GM21717 (cell line): Measurements from ENCODE around the gene TMEM272.

Experiments
- ATAC-seq: cut with Tn5 transposase; IDR thresholded peaks from one replicate; pipeline ENCODE4 v1.9.1; 2021; ENCODE audit warnings: mild to moderate bottlenecking, moderate library complexity; ENCODE audit not compliant: unreplicated experiment

The TMEM272 gene

GRCh38 chr13:51806566-51806965 lies 38.4 kb downstream of the TMEM272 start:
- no peak for ATAC-seq

- ATAC-seq: no peak
Measured at GRCh38 chr13:51805925-51806324, 39.1 kb downstream of the TMEM272 start.

- ATAC-seq: no peak
Measured at GRCh38 chr13:51805313-51805712, 39.7 kb downstream of the TMEM272 start.

- ATAC-seq: peak; percentile 12
Measured at GRCh38 chr13:51804295-51805172, 40.4 kb downstream of the TMEM272 start.

GRCh38 chr13:51803422-51804294 lies 41.3 kb downstream of the TMEM272 start, which contains the start of gene DHRS12:
TSS of gene DHRS12 (minus strand) at chr13:51804163. CDS start at chr13:51799659, 4,504 bp downstream.
- ATAC-seq: peak; percentile 84

GRCh38 chr13:51802631-51803418 lies 42.2 kb downstream of the TMEM272 start:
- ATAC-seq: peak; percentile 1

- ATAC-seq: no peak
Measured at GRCh38 chr13:51801631-51802099, 43.3 kb downstream of the TMEM272 start.

- no peak for ATAC-seq
Measured at GRCh38 chr13:51800486-51800885, 44.5 kb downstream of the TMEM272 start.

- ATAC-seq: no peak
Measured at GRCh38 chr13:51799261-51799660, 45.7 kb downstream of the TMEM272 start.

- ATAC-seq: peak; percentile 33
Measured at GRCh38 chr13:51797664-51798488, 47.1 kb downstream of the TMEM272 start.

- ATAC-seq: no peak
Measured at GRCh38 chr13:51796546-51796945, 48.4 kb downstream of the TMEM272 start.

GRCh38 chr13:51795419-51795818 lies 49.6 kb downstream of the TMEM272 start:
- ATAC-seq: no peak

- no peak for ATAC-seq
Measured at GRCh38 chr13:51794964-51795363, 50.0 kb downstream of the TMEM272 start.

- peak; percentile 72 for ATAC-seq
Measured at GRCh38 chr13:51793570-51794271, 51.3 kb downstream of the TMEM272 start.

GRCh38 chr13:51786425-51787265 lies 58.3 kb downstream of the TMEM272 start:
- ATAC-seq: no peak

- no peak for ATAC-seq
Measured at GRCh38 chr13:51785712-51786424, 59.1 kb downstream of the TMEM272 start.

GRCh38 chr13:51784097-51784496 lies 60.9 kb downstream of the TMEM272 start:
- no peak for ATAC-seq
